Endodermal cell (in vitro differentiated cells): ENCODE results near the gene GSS. TPM values are rescaled to one million over a fixed set of nuclear protein-coding genes. Genes with fewer than 3 reads are reported as not detected.

ENCODE experiments used
- DNase-seq: peaks from one replicate; pipeline ENCODE4 v3.0.0-alpha.2; 2017
- H3K27ac ChIP-seq: 2 replicates; pipeline ENCODE4 v1.5.1; 2013; ENCODE audit warnings: mild to moderate bottlenecking, low read depth, low read length, moderate library complexity
- H3K27me3 ChIP-seq: 2 replicates; pipeline ENCODE4 v1.6.1; 2013; ENCODE audit warnings: mild to moderate bottlenecking, low read length, moderate library complexity; ENCODE audit not compliant: insufficient read depth, control insufficient read depth, poor library complexity, severe bottlenecking
- H3K36me3 ChIP-seq: 2 replicates; pipeline ENCODE4 v1.7.0; 2013; ENCODE audit warnings: mild to moderate bottlenecking, low read length, moderate library complexity; ENCODE audit not compliant: control insufficient read depth, insufficient read depth
- H3K4me1 ChIP-seq: one replicate; pipeline ENCODE4 v1.7.0; 2013; ENCODE audit warnings: low read length; ENCODE audit not compliant: control insufficient read depth, insufficient read depth
- H3K4me3 ChIP-seq: 2 replicates; pipeline ENCODE4 v1.5.1; 2013; ENCODE audit warnings: mild to moderate bottlenecking, low read length, moderate library complexity
- H3K9ac ChIP-seq: 2 replicates; pipeline ENCODE4 v1.6.1; 2013; ENCODE audit warnings: mild to moderate bottlenecking, low read length, moderate library complexity; ENCODE audit not compliant: poor library complexity, severe bottlenecking; ENCODE audit errors: extremely low read depth
- H3K9me3 ChIP-seq: 2 replicates; pipeline ENCODE4 v1.6.1; 2013; ENCODE audit warnings: mild to moderate bottlenecking, low read length, moderate library complexity; ENCODE audit not compliant: control insufficient read depth
- H3K27ac Mint-ChIP-seq: 2 replicates; pipeline ENCODE4 v1.8.0; 2020; ENCODE audit warnings: mixed read lengths
- H3K27me3 Mint-ChIP-seq: 2 replicates; pipeline ENCODE4 v1.8.0; 2021; ENCODE audit warnings: mild to moderate bottlenecking, mixed read lengths; ENCODE audit not compliant: insufficient read depth
- H3K36me3 Mint-ChIP-seq: 2 replicates; pipeline ENCODE4 v1.8.0; 2020; ENCODE audit warnings: low read depth, mixed read lengths
- H3K4me1 Mint-ChIP-seq: 2 replicates; pipeline ENCODE4 v1.8.0; 2020; ENCODE audit warnings: mixed read lengths
- H3K4me3 Mint-ChIP-seq: 2 replicates; pipeline ENCODE4 v1.8.0; 2020; ENCODE audit warnings: mild to moderate bottlenecking, moderate library complexity, mixed read lengths
- H3K9me3 Mint-ChIP-seq: 2 replicates; pipeline ENCODE4 v1.8.0; 2020; ENCODE audit warnings: mild to moderate bottlenecking, mixed read lengths
- WGBS, 2 experiments: methylation state at CpG; one replicate each; pipeline versions ENCODE4 v1.1.5 to v1.1.7; 2013; ENCODE audit warnings: missing lambda C conversion rate in 2 of 2, mixed read lengths in 1 of 2; ENCODE audit not compliant: insufficient coverage in 1 of 2, insufficient read length in 1 of 2; 5-methylcytosine and 5-hydroxymethylcytosine counted together
- total RNA-seq, 2 donors: library from RNA; stranded (reverse); fragmentation: NEBNext Ultra II Directional in 1 of 2; extraction: Animal tissue kit (Norgen Biotek cat#: 25700) in 1 of 2; gene quantifications; 2 replicates in 1 of 2; 3 replicates in 1 of 2; pipeline ENCODE4 v1.2.1, GENCODE V29; 2021
- TF ChIP-seq, protein P1 (sequence below): fragments of 200-600 bp; sonication (generic); conservative IDR thresholded peaks from 2 replicates; pipeline ENCODE4 v1.5.0; 2021; ENCODE audit warnings: antibody characterized with exemption, mild to moderate bottlenecking

GSS gene
- total RNA-seq, 2 donors from 2014 or later = 60.8 to 71.3 TPM

DNA sequence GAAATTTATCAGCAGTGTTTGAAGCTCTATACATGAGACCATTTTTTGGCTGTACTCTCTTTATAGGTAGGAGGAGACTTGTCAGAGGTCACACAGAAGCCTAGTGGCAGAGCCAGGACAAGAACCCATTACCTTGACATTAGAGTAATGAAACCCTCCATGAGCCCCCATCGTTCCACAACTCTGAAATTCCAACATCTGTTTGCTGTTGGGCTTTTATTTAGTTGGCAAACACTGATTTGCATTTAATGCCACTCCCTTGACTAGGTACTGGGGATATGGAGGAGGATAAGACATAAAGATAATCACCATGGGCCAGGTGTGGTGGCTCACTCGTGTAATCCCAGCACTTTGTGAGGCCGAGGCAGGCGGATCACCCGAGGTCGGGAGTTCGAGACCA is 1.6 kb downstream of the GSS start:
- Mint-ChIP-seq H3K9me3 (peaks cover 2% of the 10 kb centered on the region), H3K36me3 (peaks cover 2% of the 10 kb centered on the region), H3K4me1 (peaks cover 36% of the 10 kb centered on the region), H3K4me3 (peak overlapping the region; percentile 90), H3K27ac (no peak overlapping the region), H3K27me3 (no peaks in the 10 kb centered on the region)
- Histone ChIP-seq H3K27me3 (no peaks in the 10 kb centered on the region), H3K4me1 (peaks cover 6% of the 10 kb centered on the region), H3K9ac (no peak overlapping the region), H3K27ac (no peak overlapping the region), H3K36me3 (peaks cover 7% of the 10 kb centered on the region), H3K9me3 (no peaks in the 10 kb centered on the region), H3K4me3 (no peak overlapping the region)
- WGBS, 2 experiments = 70 to 90% methylated on average over 2 to 7 of the region's 7 CpGs
- no peak for DNase-seq
- TF ChIP-seq, protein P1, sequence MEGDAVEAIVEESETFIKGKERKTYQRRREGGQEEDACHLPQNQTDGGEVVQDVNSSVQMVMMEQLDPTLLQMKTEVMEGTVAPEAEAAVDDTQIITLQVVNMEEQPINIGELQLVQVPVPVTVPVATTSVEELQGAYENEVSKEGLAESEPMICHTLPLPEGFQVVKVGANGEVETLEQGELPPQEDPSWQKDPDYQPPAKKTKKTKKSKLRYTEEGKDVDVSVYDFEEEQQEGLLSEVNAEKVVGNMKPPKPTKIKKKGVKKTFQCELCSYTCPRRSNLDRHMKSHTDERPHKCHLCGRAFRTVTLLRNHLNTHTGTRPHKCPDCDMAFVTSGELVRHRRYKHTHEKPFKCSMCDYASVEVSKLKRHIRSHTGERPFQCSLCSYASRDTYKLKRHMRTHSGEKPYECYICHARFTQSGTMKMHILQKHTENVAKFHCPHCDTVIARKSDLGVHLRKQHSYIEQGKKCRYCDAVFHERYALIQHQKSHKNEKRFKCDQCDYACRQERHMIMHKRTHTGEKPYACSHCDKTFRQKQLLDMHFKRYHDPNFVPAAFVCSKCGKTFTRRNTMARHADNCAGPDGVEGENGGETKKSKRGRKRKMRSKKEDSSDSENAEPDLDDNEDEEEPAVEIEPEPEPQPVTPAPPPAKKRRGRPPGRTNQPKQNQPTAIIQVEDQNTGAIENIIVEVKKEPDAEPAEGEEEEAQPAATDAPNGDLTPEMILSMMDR = no peak

DNA sequence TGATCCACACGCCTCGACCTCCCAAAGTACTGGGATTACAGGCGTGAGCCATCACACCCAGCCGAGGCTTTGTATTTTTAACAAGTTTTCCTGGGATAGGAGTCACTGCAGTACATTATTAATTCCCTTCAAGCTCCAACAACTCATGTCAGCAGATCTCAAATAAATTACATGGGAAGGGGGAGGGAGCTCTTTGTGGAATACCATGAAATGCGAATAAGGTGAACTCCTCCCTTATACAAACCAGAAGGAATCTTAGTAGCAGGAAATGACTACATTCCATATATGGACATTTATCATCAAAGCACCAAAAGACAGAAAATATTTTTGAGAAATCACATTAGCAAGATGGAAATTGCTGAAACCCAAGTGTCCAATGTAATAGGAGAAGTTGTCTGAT is 2.9 kb downstream of the GSS start:
- Histone ChIP-seq H3K4me1 (peaks cover 6% of the 10 kb centered on the region), H3K9ac (no peak overlapping the region), H3K27ac (no peak overlapping the region), H3K36me3 (peaks cover 13% of the 10 kb centered on the region), H3K4me3 (no peak overlapping the region), H3K9me3 (no peaks in the 10 kb centered on the region), H3K27me3 (no peaks in the 10 kb centered on the region)
- Mint-ChIP-seq H3K27ac (no peak overlapping the region), H3K4me3 (no peak overlapping the region), H3K36me3 (peaks cover 4% of the 10 kb centered on the region), H3K4me1 (peaks cover 32% of the 10 kb centered on the region), H3K27me3 (no peaks in the 10 kb centered on the region), H3K9me3 (peaks cover 2% of the 10 kb centered on the region)
- no peak for DNase-seq
- TF ChIP-seq, protein P1 = no peak
- WGBS, 2 experiments = 87 to 92% methylated on average over 4 to 5 of the region's 5 CpGs

DNA sequence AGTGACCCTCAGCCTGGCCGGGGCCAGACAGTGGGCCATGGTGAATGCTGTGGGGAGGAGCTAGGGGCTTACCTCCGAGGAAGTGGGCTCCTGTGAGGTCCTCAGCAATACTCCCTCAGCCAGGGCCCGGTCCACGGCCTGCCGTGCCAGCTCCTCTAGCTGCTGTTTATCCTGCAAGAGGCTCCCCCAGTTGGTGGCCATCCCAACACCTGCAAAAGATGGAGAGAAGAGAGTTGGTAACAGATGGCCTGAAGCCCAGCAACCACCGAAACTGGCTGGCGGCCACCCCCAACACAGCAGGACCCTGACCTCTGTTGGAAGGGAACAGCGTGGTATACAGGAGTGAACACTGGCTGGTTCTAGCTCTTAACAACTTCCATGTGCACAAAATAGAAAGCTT is 4.0 kb downstream of the GSS start:
- H3K9ac ChIP-seq = no peak overlapping the region
- Mint-ChIP-seq H3K27ac (no peak overlapping the region), H3K4me1 (peaks cover 27% of the 10 kb centered on the region)

More for the DNA sequence above, 4.0 kb downstream of the GSS start:
- Histone ChIP-seq H3K4me3 (no peak overlapping the region), H3K36me3 (peaks cover 21% of the 10 kb centered on the region), H3K27ac (no peak overlapping the region), H3K27me3 (no peaks in the 10 kb centered on the region), H3K9me3 (no peaks in the 10 kb centered on the region), H3K4me1 (peaks cover 3% of the 10 kb centered on the region)
- H3K4me3 Mint-ChIP-seq = no peak overlapping the region
- H3K27me3 Mint-ChIP-seq = no peaks in the 10 kb centered on the region
- DNase-seq = no peak
- TF ChIP-seq, protein P1 = no peak
- peaks cover 6% of the 10 kb centered on the region for H3K36me3 Mint-ChIP-seq
- no peaks in the 10 kb centered on the region for H3K9me3 Mint-ChIP-seq
- WGBS, 2 experiments = 92 to 93% methylated on average over 4 to 8 of the region's 8 CpGs
